KMS-11 (cell line): ENCODE data around the gene ATG4A.

Experiments used
- H2AFZ ChIP-seq: fragments of 200-600 bp; sonication (generic); 2 replicates; pipeline ENCODE4 v1.6.1; 2016; ENCODE audit warnings: antibody characterized with exemption, mixed run types, low read depth
- H3K27ac ChIP-seq: fragments of 200-600 bp; sonication (generic); 2 replicates; pipeline ENCODE4 v1.6.1; 2016; ENCODE audit warnings: mild to moderate bottlenecking, mixed run types
- H3K27me3 ChIP-seq: fragments of 200-600 bp; sonication (generic); 2 replicates; pipeline ENCODE4 v1.6.1; 2017; ENCODE audit warnings: mild to moderate bottlenecking, low read depth, mixed run types, moderate library complexity; ENCODE audit not compliant: insufficient read depth
- H3K36me3 ChIP-seq: fragments of 200-600 bp; sonication (generic); 2 replicates; pipeline ENCODE4 v1.6.1; 2017; ENCODE audit warnings: mild to moderate bottlenecking, mixed run types; ENCODE audit not compliant: insufficient read depth
- H3K4me1 ChIP-seq: fragments of 200-600 bp; sonication (generic); 2 replicates; pipeline ENCODE4 v1.6.1; 2016; ENCODE audit warnings: mild to moderate bottlenecking, low read depth, mixed run types; ENCODE audit not compliant: poor library complexity, severe bottlenecking
- H3K4me2 ChIP-seq: fragments of 200-600 bp; sonication (generic); 2 replicates; pipeline ENCODE4 v1.7.0; 2016; ENCODE audit warnings: mild to moderate bottlenecking, mixed run types
- H3K4me3 ChIP-seq: fragments of 200-600 bp; sonication (generic); IDR thresholded peaks from 2 replicates; pipeline ENCODE4 v1.6.1; 2017; ENCODE audit warnings: low read depth, low read length, mixed read lengths; ENCODE audit not compliant: insufficient read depth
- H3K79me2 ChIP-seq: fragments of 200-600 bp; sonication (generic); 2 replicates; pipeline ENCODE4 v1.6.1; 2016; ENCODE audit warnings: low read depth, mixed run types; ENCODE audit not compliant: insufficient read depth
- H3K9ac ChIP-seq: fragments of 200-600 bp; sonication (generic); 2 replicates; pipeline ENCODE4 v1.6.1; 2016; ENCODE audit warnings: mild to moderate bottlenecking, mixed run types
- H4K20me1 ChIP-seq: fragments of 200-600 bp; sonication (generic); 2 replicates; pipeline ENCODE4 v1.6.1; 2016; ENCODE audit warnings: mild to moderate bottlenecking, mixed run types; ENCODE audit not compliant: insufficient read depth
- TF ChIP-seq, protein P1 (sequence below): fragments of 200-600 bp; sonication (generic); conservative IDR thresholded peaks from 2 replicates; pipeline ENCODE4 v1.6.1; 2017; ENCODE audit warnings: low read depth, mild to moderate bottlenecking, antibody characterized with exemption, low read length, moderate library complexity, mixed read lengths

ATG4A gene

GRCh38 chrX:108087792-108088191, 3.8 kb upstream of the ATG4A start:
- Histone ChIP-seq H3K4me2 (no peak overlapping the region), H3K4me1 (peaks cover 9% of the 10 kb centered on the region), H3K4me3 (no peak overlapping the region), H3K36me3 (no peaks in the 10 kb centered on the region), H3K79me2 (peaks cover 17% of the 10 kb centered on the region; the same call in 1 of the 2 replicates), H3K27me3 (no peaks in the 10 kb centered on the region), H3K27ac (no peak overlapping the region), H3K9ac (no peak overlapping the region), H4K20me1 (no peaks in the 10 kb centered on the region), H2AFZ (no peak overlapping the region)
- TF ChIP-seq, protein P1, sequence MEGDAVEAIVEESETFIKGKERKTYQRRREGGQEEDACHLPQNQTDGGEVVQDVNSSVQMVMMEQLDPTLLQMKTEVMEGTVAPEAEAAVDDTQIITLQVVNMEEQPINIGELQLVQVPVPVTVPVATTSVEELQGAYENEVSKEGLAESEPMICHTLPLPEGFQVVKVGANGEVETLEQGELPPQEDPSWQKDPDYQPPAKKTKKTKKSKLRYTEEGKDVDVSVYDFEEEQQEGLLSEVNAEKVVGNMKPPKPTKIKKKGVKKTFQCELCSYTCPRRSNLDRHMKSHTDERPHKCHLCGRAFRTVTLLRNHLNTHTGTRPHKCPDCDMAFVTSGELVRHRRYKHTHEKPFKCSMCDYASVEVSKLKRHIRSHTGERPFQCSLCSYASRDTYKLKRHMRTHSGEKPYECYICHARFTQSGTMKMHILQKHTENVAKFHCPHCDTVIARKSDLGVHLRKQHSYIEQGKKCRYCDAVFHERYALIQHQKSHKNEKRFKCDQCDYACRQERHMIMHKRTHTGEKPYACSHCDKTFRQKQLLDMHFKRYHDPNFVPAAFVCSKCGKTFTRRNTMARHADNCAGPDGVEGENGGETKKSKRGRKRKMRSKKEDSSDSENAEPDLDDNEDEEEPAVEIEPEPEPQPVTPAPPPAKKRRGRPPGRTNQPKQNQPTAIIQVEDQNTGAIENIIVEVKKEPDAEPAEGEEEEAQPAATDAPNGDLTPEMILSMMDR: no peak

- H3K4me1 ChIP-seq: peaks cover 9% of the 10 kb centered on the region
- no peak overlapping the region for H3K9ac ChIP-seq
- H3K79me2 ChIP-seq: peaks cover 17% of the 10 kb centered on the region; the same call in 1 of the 2 replicates
- no peak overlapping the region for H2AFZ ChIP-seq
- H3K27me3 ChIP-seq: no peaks in the 10 kb centered on the region
- H3K4me2 ChIP-seq: no peak overlapping the region
- TF ChIP-seq, protein P1: no peak
- no peaks in the 10 kb centered on the region for H4K20me1 ChIP-seq
- H3K4me3 ChIP-seq: no peak overlapping the region
- no peak overlapping the region for H3K27ac ChIP-seq
- H3K36me3 ChIP-seq: no peaks in the 10 kb centered on the region
Measured at GRCh38 chrX:108088511-108088910, 3.1 kb upstream of the ATG4A start.

DNA sequence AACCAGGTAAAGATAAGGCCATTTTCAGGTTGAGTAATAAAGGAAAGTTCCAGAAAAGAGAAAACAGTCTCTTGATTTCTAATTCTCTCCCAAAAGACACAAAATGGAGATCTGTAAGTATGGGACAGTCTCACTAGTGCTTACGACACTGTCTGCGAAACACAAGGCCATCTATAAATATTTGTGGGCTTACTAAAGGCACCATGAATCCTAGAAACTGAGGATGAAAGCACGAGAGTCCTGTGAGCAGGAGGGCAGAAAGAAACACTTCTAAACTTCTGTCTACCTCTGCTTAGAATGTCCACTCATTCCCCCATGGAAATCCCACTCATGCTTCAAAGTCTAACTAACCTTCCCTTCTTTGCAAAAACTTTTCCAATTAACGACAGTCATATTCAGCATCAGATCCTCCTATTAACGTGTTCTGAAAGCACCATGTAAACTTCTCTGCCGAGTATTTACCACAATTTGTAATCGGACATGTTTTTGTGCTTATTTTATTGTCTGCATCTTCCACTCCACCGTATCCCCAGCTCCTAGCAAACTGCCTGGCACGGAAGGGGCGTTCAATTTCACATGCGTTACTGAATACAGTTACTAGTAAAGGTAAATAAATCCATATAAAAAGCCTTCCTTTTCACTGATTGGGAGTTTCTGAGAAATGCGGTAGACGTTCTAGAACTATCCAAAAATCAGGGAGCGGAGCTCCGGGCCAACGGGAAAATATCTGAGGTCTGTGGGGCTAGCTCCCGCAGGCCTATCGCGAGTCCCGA, 901 bp upstream of the ATG4A start:
- Histone ChIP-seq H3K36me3 (no peaks in the 10 kb centered on the region), H3K4me3 (no peak overlapping the region), H4K20me1 (no peaks in the 10 kb centered on the region), H3K4me2 (peak overlapping the region; percentile 67), H3K27ac (peak overlapping the region; percentile 79), H2AFZ (peak overlapping the region; percentile 68), H3K27me3 (no peaks in the 10 kb centered on the region), H3K4me1 (peaks cover 9% of the 10 kb centered on the region), H3K9ac (peak overlapping the region; percentile 85), H3K79me2 (peaks cover 17% of the 10 kb centered on the region; the same call in 1 of the 2 replicates)
- TF ChIP-seq, protein P1: no peak

DNA sequence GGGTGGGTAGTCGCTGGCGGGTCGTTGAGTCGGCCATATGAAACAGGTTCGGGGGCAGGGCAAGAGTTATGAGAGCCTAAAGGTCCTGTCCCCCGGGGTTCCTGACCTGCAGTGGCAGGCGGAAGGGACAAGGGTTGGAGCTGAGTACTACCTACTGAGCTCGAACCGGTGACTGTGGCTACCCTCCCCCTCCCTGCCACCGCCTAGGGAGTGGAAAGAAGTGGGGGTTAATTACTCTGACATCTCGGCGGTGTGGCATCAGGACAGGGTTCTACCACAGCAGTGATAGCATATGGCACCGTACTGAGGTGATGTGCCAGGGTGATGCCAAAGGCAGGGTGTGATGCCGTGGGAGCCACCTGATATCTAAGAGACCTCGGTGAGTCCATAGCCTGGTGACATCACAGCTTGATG, 307 bp downstream of the ATG4A start:
- H3K79me2 ChIP-seq: peaks cover 17% of the 10 kb centered on the region; the same call in 1 of the 2 replicates
- TF ChIP-seq, protein P1: no peak
- H3K4me3 ChIP-seq: no peak overlapping the region
- peak overlapping the region; percentile 85; the same call in 1 of the 2 replicates for H3K9ac ChIP-seq
- H3K27me3 ChIP-seq: no peaks in the 10 kb centered on the region
- H3K27ac ChIP-seq: peak overlapping the region; percentile 79; the same call in 1 of the 2 replicates
- H3K4me2 ChIP-seq: peak overlapping the region; percentile 52; the same call in 1 of the 2 replicates
- no peaks in the 10 kb centered on the region for H3K36me3 ChIP-seq
- peak overlapping the region; percentile 73 for H2AFZ ChIP-seq
- no peaks in the 10 kb centered on the region for H4K20me1 ChIP-seq
- peaks cover 9% of the 10 kb centered on the region for H3K4me1 ChIP-seq
